Endothelial cell of umbilical vein (primary cell): Measurements from ENCODE around the gene USP25. TPM values are rescaled to one million over a fixed set of nuclear protein-coding genes. Genes with fewer than 3 reads are reported as not detected.
A peak's percentile ranks its signal among the peaks of the same experiment; 100 is the strongest.

Experiments used
- BruUV-seq: library from RNA; stranded (reverse); fragments of 400-500 nt; replicated peaks from 2 replicates; lab custom pipeline; 2021; lab: Mats Ljungman, UMichigan
- CTCF ChIA-PET: fragments of 300-600, 350-600 bp; sonication (Branson Sonifier 250); formaldehyde crosslinking; loops from one replicate; lab custom pipeline; 2021; ENCODE audit warnings: antibody characterized with exemption, inconsistent platforms; lab: Charles Lee
- POLR2A ChIA-PET: fragments of 300-600, 350-600 bp; sonication (Branson Sonifier 250); formaldehyde crosslinking; loops from one replicate; lab custom pipeline; 2021; ENCODE audit warnings: antibody characterized with exemption, inconsistent platforms; lab: Charles Lee
- DNase-seq: peaks from one replicate; pipeline ENCODE4 v3.0.0-alpha.2; 2011; ENCODE audit warnings: low read depth, low spot score
- FAIRE-seq: peaks from 2 replicates; lab custom pipeline; 2011; peaks lifted over from hg19 to GRCh38; lab: Jason Lieb, UNC
- H2AFZ ChIP-seq: 2 replicates; pipeline ENCODE4 v1.6.0; 2012; ENCODE audit warnings: low read depth, low read length, control low read depth, inconsistent platforms
- H3K27ac ChIP-seq: 2 replicates; pipeline ENCODE4 v1.5.1; 2011; ENCODE audit warnings: low read depth, mild to moderate bottlenecking, control low read depth, low read length, moderate library complexity; ENCODE audit not compliant: insufficient read depth
- H3K27me3 ChIP-seq, 2 experiments: 2 replicates each; pipeline versions ENCODE4 v1.6.0 to v1.6.1; 2011; ENCODE audit warnings: low read length in 2 of 2, mixed read lengths in 1 of 2; ENCODE audit not compliant: control insufficient read depth in 2 of 2, insufficient read depth in 2 of 2
- H3K36me3 ChIP-seq, 2 experiments: 2 replicates in 1 of 2; 3 replicates in 1 of 2; pipeline ENCODE4 v1.5.1; 2011; ENCODE audit warnings: low read length in 2 of 2, mild to moderate bottlenecking in 1 of 2, moderate library complexity in 1 of 2; ENCODE audit not compliant: control insufficient read depth in 2 of 2, insufficient read depth in 2 of 2; ENCODE audit errors: extremely low read depth in 1 of 2
- H3K4me1 ChIP-seq: 3 replicates; pipeline ENCODE4 v1.5.1; 2011; ENCODE audit warnings: mild to moderate bottlenecking, low read length; ENCODE audit not compliant: control insufficient read depth, insufficient read depth; ENCODE audit errors: extremely low read depth
- H3K4me2 ChIP-seq: 2 replicates; pipeline ENCODE4 v1.6.1; 2011; ENCODE audit warnings: low read length, control low read depth, mixed read lengths; ENCODE audit not compliant: insufficient read depth
- H3K4me3 ChIP-seq, 3 experiments: fragments of 200-600 bp in 1 of 3; sonication (generic), shearing (Covaris generic) in 1 of 3; replicated peaks in 1 of 3; 2 replicates each; pipeline ENCODE4 v1.5.1; 2011 to 2016; ENCODE audit warnings: control low read depth in 3 of 3, low read length in 3 of 3, mild to moderate bottlenecking in 2 of 3, inconsistent platforms in 1 of 3, low read depth in 1 of 3, moderate library complexity in 1 of 3; ENCODE audit not compliant: insufficient read depth in 1 of 3
- H3K79me2 ChIP-seq: 2 replicates; pipeline ENCODE4 v1.6.0; 2012; ENCODE audit warnings: low read length, inconsistent platforms; ENCODE audit not compliant: control insufficient read depth, insufficient read depth
- H3K9ac ChIP-seq: replicated peaks from 2 replicates; pipeline ENCODE3; 2011; ENCODE audit warnings: low read length, control low read depth; ENCODE audit not compliant: insufficient read depth; ENCODE audit errors: extremely low read depth
- H3K9me1 ChIP-seq: replicated peaks from 3 replicates; pipeline ENCODE4 v1.6.0; 2011; ENCODE audit warnings: mild to moderate bottlenecking, low read length; ENCODE audit not compliant: control insufficient read depth, insufficient read depth; ENCODE audit errors: extremely low read depth
- H3K9me3 ChIP-seq: replicated peaks from 2 replicates; pipeline ENCODE4 v1.5.1; 2012; ENCODE audit warnings: low read length, inconsistent platforms; ENCODE audit not compliant: control insufficient read depth, insufficient read depth
- H4K20me1 ChIP-seq: replicated peaks from 2 replicates; pipeline ENCODE3; 2011; ENCODE audit warnings: mild to moderate bottlenecking, low read length; ENCODE audit not compliant: control insufficient read depth, insufficient read depth; ENCODE audit errors: extremely low read depth
- CTCF ChIP-seq, 2 donors: IDR thresholded peaks; 1 replicate in 1 of 2; 2 replicates in 1 of 2; pipeline ENCODE4 v1.5.1; 2011; ENCODE audit warnings: low read length in 2 of 2, mild to moderate bottlenecking in 2 of 2, moderate library complexity in 2 of 2, control low read depth in 1 of 2, inconsistent platforms in 1 of 2, low read depth in 1 of 2; ENCODE audit not compliant: insufficient read depth in 1 of 2; ENCODE audit errors: extremely low read depth in 1 of 2
- EZH2 ChIP-seq: IDR thresholded peaks from 2 replicates; pipeline ENCODE4 v1.6.1; 2012; ENCODE audit warnings: borderline replicate concordance, low read depth, mild to moderate bottlenecking, moderate library complexity, low read length, inconsistent platforms; ENCODE audit not compliant: severe bottlenecking
- FOS ChIP-seq: IDR thresholded peaks from 2 replicates; pipeline ENCODE4 v1.6.1; 2011; ENCODE audit warnings: mild to moderate bottlenecking, low read length, moderate library complexity, borderline replicate concordance; ENCODE audit not compliant: insufficient read depth
- GATA2 ChIP-seq: IDR thresholded peaks from 2 replicates; pipeline ENCODE4 v1.7.0; 2011; ENCODE audit warnings: low read depth, mild to moderate bottlenecking, moderate library complexity, mixed read lengths, low read length; ENCODE audit not compliant: insufficient read length, insufficient read depth
- JUN ChIP-seq: IDR thresholded peaks from 2 replicates; pipeline ENCODE4 v1.6.1; 2011; ENCODE audit warnings: borderline replicate concordance, low read depth; ENCODE audit not compliant: insufficient read length, insufficient read depth
- MAX ChIP-seq: IDR thresholded peaks from 2 replicates; pipeline ENCODE4 v1.6.1; 2011; ENCODE audit not compliant: insufficient read depth, insufficient read length
- MYC ChIP-seq: IDR thresholded peaks from one replicate; pipeline ENCODE4 v1.6.1; 2011; ENCODE audit warnings: mild to moderate bottlenecking, low read depth, low read length
- POLR2A ChIP-seq: IDR thresholded peaks from 2 replicates; pipeline ENCODE4 v1.6.1; 2012; ENCODE audit warnings: low read depth, mild to moderate bottlenecking, control low read depth, low read length
- POLR2AphosphoS5 ChIP-seq: IDR thresholded peaks from 2 replicates; pipeline ENCODE4 v1.6.1; 2012; ENCODE audit warnings: low read depth, mild to moderate bottlenecking, control low read depth, low read length, moderate library complexity; ENCODE audit not compliant: insufficient read depth
- dilution Hi-C: fragments of 300-500 bp; cut with MboI; formaldehyde crosslinking; loops from one replicate; pipeline ENCODE4 v1.15.0; 2019; ENCODE audit warnings: low sequenced_read_pairs; ENCODE audit not compliant: extremely low pct_ligation_motif_present
- intact Hi-C: fragments of 100-400 bp; cut with micrococcal nuclease; formaldehyde crosslinking; loops from one replicate; pipeline ENCODE4 v1.10.0; 2022
- polyA plus RNA-seq, 4 experiments: library from polyadenylated mRNA; depleted of rRNA in 3 of 4; stranded (reverse) in 3 of 4; unstranded in 1 of 4; fragments of >200 nt; gene quantifications; 2 replicates each; pipeline versions ENCODE4 v1.2.1 to v1.2.3, GENCODE V29; 2011 to 2012; ENCODE audit warnings: missing spikeins in 1 of 4
- total RNA-seq: library from RNA; stranded (reverse); gene quantifications from 2 replicates; pipeline ENCODE4 v1.2.3, GENCODE V29; 2021

The USP25 gene
- total and polyA plus RNA-seq, 2 donors (not counting 3 experiments of a cell fraction or from before 2014, with no cell fraction given) = 14.4 to 67.5 TPM

- POLR2A ChIA-PET = no interaction called here
- no peaks in the 10 kb centered on the region for H3K9me3 ChIP-seq
- no peak overlapping the region for H3K9ac ChIP-seq
- no peaks in the 10 kb centered on the region for H4K20me1 ChIP-seq
- dilution Hi-C loops = no loop called here
- intact Hi-C loops = no loop called here
- H3K4me1 ChIP-seq = peaks cover 10% of the 10 kb centered on the region
- TF ChIP-seq FOS (no peak), MAX (no peak), POLR2A (no peak), POLR2AphosphoS5 (no peak), CTCF (IDR thresholded peaks at IDR 0.05; ENCODE audit: extremely low read depth in 1 of 2, insufficient read depth in 1 of 2, low read depth in 1 of 2, low read length in 2 of 2) (no peak), MYC (no peak)
- H3K4me2 ChIP-seq = no peak overlapping the region
- no peaks in the 10 kb centered on the region for H3K27me3 ChIP-seq
- H3K36me3 ChIP-seq = peaks cover 0 to 7% of the 10 kb centered on the region in 2 experiments
- CTCF ChIA-PET = interaction anchor here (1.0 to 1.8 kb wide), 2 partner anchors 10 to 20 kb away, joined by 3 to 4 read pairs; no protein-coding TSS in a partner anchor
- H3K79me2 ChIP-seq = no peaks in the 10 kb centered on the region
- no peak overlapping the region for H2AFZ ChIP-seq
- H3K9me1 ChIP-seq = no peaks in the 10 kb centered on the region
- H3K27ac ChIP-seq = no peak overlapping the region
- FAIRE-seq (no peak), DNase-seq (no peak)
- no TSS peak for BruUV-seq
- no peak overlapping the region for H3K4me3 ChIP-seq
These were observed 142.5 kb downstream of the USP25 start for GRCh38 chr21:15872236-15872635.

- Histone ChIP-seq H4K20me1 (no peaks in the 10 kb centered on the region), H3K27ac (peak overlapping the region; percentile 12), H3K4me1 (peaks cover 10% of the 10 kb centered on the region), H3K36me3 (peaks cover 0 to 14% of the 10 kb centered on the region in 2 experiments), H3K9ac (no peak overlapping the region), H3K4me3 (no peak overlapping the region), H3K9me1 (no peaks in the 10 kb centered on the region), H3K9me3 (no peaks in the 10 kb centered on the region), H3K27me3 (no peaks in the 10 kb centered on the region), H3K4me2 (no peak overlapping the region), H3K79me2 (no peaks in the 10 kb centered on the region), H2AFZ (no peak overlapping the region)
- intact Hi-C loops (no loop called here), dilution Hi-C loops (no loop called here)
- no TSS peak for BruUV-seq
- POLR2A ChIA-PET = no interaction called here
- TF ChIP-seq POLR2AphosphoS5 (no peak), EZH2 (no peak), CTCF (IDR thresholded peaks at IDR 0.05; ENCODE audit: extremely low read depth in 1 of 2, insufficient read depth in 1 of 2, low read depth in 1 of 2, low read length in 2 of 2) (no peak), MYC (no peak), JUN (no peak), FOS (no peak), POLR2A (no peak), GATA2 (no peak), MAX (no peak)
- DNase-seq = no peak
- FAIRE-seq = no peak
- CTCF ChIA-PET = interaction anchor here (1.2 kb wide), 1 partner anchor 23 kb away, joined by 4 read pairs; no protein-coding TSS in a partner anchor
These were observed 144.8 kb downstream of the USP25 start for GRCh38 chr21:15874615-15875014.
